H1 (cell line): ENCODE results near the gene PLK3. TPM values are rescaled to one million over a fixed set of nuclear protein-coding genes. Genes with fewer than 3 reads are reported as not detected.
A peak's percentile ranks its signal among the peaks of the same experiment; 100 is the strongest.

Experiments
- HDAC2 ChIP-seq, 2 experiments: fragments of 300-600 bp in 1 of 2; sonication (generic) in 1 of 2; IDR thresholded peaks; 2 replicates each; pipeline ENCODE4 v1.6.1; 2011 to 2012; ENCODE audit warnings: low read depth in 2 of 2, low read length in 2 of 2, mild to moderate bottlenecking in 2 of 2, moderate library complexity in 2 of 2, borderline replicate concordance in 1 of 2, inconsistent platforms in 1 of 2
- polyA plus RNA-seq, 7 experiments: library from polyadenylated mRNA; depleted of rRNA in 3 of 7; stranded (reverse) in 5 of 7; unstranded in 2 of 7; fragments of >200 nt in 5 of 7; fragments of 200-250 nt in 2 of 7; gene quantifications; 1 replicate in 5 of 7; 2 replicates in 1 of 7; 4 replicates in 1 of 7; pipeline versions ENCODE4 v1.2.1 to v1.2.3, GENCODE V29; 2011 to 2013; ENCODE audit warnings: missing spikeins in 2 of 7, mixed read lengths in 2 of 7
- total RNA-seq: library from RNA; stranded (reverse); fragmentation: NEBNext Ultra II Directional; extraction: Animal tissue kit (Norgen Biotek cat#: 25700); gene quantifications from 2 replicates; pipeline ENCODE4 v1.2.1, GENCODE V29; 2021

Gene PLK3
- total and polyA plus RNA-seq, 2 of the 8 experiments (the other 6 are each of a cell fraction or from before 2014, with no cell fraction given): 7.9 to 12.3 TPM

DNA sequence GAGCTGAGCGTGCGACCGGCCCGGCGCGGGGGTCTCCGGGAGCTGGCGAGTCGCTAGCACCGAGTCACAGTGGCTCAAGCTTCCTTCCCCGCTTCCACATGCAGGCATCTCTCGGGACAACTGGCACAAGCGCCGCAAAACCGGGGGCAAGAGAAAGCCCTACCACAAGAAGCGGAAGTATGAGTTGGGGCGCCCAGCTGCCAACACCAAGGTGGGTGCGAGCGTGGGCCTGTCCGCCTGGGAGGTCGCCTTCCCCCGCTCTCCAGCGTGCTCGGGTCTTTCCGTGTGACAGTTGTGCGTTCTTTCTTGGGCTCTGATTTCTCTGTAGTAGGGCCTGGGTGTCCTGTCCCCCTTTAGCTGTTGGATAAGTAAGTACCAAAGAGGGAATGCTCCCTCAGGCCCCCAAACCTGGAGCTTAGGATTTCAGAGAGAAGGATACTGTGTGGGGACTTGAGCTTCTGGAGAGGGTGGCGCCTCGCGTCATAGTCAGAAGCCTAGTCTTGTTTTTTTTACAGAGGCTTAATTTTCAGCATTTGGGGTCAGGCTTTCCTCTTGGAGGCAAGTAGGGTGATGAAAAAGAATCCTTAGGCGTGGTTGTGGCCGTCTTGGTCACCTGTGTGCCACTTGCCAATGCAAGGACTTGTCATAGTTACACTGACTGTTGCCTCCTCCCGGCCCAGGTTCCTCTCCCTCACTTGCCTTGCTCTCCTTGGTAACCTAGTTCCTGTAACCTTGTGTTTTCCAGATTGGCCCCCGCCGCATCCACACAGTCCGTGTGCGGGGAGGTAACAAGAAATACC is 24.0 kb upstream of the PLK3 start (continued):
- TF ChIP-seq HDAC2 (IDR thresholded peaks at IDR 0.05; ENCODE audit: borderline replicate concordance in 1 of 2, low read depth in 2 of 2, low read length in 2 of 2): peak in 1 of 2 experiments; percentile 44; a peak in 1 of 4 replicates
